Stimulated activated effector memory CD8-positive, alpha-beta T cell treated with anti-CD3 and anti-CD28 coated beads, Interleukin-12 subunit alpha, Interleukin-12 subunit beta, amount 100 ng/mL, for 72 hours (primary cell): ENCODE measurements around the gene TMEM132C.
A peak's percentile ranks its signal among the peaks of the same experiment; 100 is the strongest.

Source experiments
- ATAC-seq: fragments of 150-1000 bp; cut with Tn5 transposase; 2 replicates; pipeline ENCODE4 v1.10.0; 2021
- DNase-seq, 2 donors: peaks; one replicate each; pipeline ENCODE4 v3.0.0; 2021 to 2022; ENCODE audit warnings: low spot score in 2 of 2
- H3K27ac Mint-ChIP-seq: one replicate; pipeline ENCODE4 v1.8.0; 2022; ENCODE audit warnings: mild to moderate bottlenecking, mixed read lengths
- H3K36me3 Mint-ChIP-seq: one replicate; pipeline ENCODE4 v1.8.0; 2022; ENCODE audit warnings: mild to moderate bottlenecking, mixed read lengths
- H3K4me1 Mint-ChIP-seq: one replicate; pipeline ENCODE4 v1.8.0; 2022; ENCODE audit warnings: mixed read lengths
- H3K4me3 Mint-ChIP-seq: one replicate; pipeline ENCODE4 v1.8.0; 2022; ENCODE audit warnings: mild to moderate bottlenecking, mixed read lengths
- H3K9me3 Mint-ChIP-seq: one replicate; pipeline ENCODE4 v1.8.0; 2022; ENCODE audit warnings: mixed read lengths

The TMEM132C gene

GRCh38 chr12:128627659-128628058, 360.7 kb downstream of the TMEM132C start:
- ATAC-seq (no peak), DNase-seq (no peak)
- Mint-ChIP-seq H3K27ac (no peak overlapping the region), H3K9me3 (no peaks in the 10 kb centered on the region), H3K36me3 (no peaks in the 10 kb centered on the region), H3K4me3 (no peak overlapping the region), H3K4me1 (no peaks in the 10 kb centered on the region)

- H3K9me3 Mint-ChIP-seq, result no peaks in the 10 kb centered on the region
- no peaks in the 10 kb centered on the region for H3K4me1 Mint-ChIP-seq
- H3K27ac Mint-ChIP-seq, result no peak overlapping the region
- no peak overlapping the region for H3K4me3 Mint-ChIP-seq
- ATAC-seq (no peak), DNase-seq (no peak)
- H3K36me3 Mint-ChIP-seq, result no peaks in the 10 kb centered on the region
Measured at GRCh38 chr12:128629979-128630378, 363.0 kb downstream of the TMEM132C start.

DNA sequence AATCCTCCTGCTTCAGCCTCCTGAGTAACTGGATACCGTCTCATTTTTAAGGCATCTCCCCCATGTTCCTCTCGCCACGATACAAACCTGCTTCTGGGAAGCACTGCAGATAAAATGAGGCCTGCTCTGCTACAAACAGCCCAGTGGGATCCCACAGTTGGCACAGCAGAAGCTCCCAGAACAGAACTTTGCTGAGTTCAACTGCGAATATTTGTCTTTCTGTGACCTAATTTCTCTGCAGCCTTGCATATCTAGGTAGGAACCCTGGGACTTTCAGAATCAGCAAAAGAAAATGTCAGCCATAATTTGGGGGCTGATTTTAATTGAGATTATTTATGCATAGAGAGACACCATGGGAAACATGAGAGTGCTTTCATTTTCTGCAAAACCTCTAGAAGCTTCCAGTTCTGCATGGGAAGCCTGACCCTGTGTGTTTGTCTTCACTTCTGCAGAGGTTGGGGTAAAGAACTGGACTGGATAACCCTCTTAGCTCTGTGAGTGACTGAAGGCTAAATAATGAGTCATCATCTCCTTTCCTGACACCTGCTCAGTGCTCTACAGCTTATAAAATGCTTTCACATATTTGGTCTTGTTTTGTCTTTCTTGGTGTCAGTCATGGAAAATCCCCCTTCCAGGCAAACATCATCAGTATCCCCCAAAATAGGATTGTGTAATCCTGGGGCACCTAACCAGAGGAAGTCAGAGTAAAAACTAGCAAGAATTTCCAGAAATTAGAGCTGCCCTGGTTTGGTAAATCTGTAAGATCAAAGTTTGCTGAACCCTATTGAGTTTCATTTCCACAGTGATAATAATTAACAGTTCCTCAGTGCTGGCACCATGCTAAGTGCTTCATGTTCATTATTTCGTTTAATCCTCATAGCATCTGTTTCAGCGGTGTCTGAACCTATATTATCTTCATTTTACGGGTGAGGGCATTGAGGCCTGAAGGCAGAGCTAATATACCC, 371.0 kb downstream of the TMEM132C start:
- Mint-ChIP-seq H3K4me3 (no peak overlapping the region), H3K9me3 (peaks cover 2% of the 10 kb centered on the region), H3K36me3 (no peaks in the 10 kb centered on the region), H3K27ac (no peak overlapping the region), H3K4me1 (no peaks in the 10 kb centered on the region)
- DNase-seq, result no peak
- peak; percentile 88 for ATAC-seq

DNA sequence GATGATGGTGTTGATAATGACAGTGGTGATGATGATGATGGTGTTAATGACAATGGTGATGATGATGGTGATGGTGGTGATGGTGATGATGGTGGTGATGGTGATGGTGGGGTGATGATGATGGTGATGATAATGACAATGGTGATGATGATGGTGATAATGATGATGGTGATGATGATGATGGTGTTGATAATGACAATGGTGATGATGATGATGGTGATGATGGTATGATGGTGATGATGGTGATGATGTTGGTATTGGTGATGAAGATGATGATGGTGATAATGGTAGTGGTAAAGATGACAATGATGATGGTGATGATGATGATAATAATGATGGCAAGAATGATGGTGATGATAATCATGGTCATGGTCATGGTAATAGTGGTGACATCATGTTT, 372.1 kb downstream of the TMEM132C start:
- DNase-seq (no peak), ATAC-seq (no peak)
- no peak overlapping the region for H3K27ac Mint-ChIP-seq
- peaks cover 2% of the 10 kb centered on the region for H3K9me3 Mint-ChIP-seq
- H3K4me1 Mint-ChIP-seq, result no peaks in the 10 kb centered on the region
- H3K36me3 Mint-ChIP-seq, result no peaks in the 10 kb centered on the region
- H3K4me3 Mint-ChIP-seq, result no peak overlapping the region

DNA sequence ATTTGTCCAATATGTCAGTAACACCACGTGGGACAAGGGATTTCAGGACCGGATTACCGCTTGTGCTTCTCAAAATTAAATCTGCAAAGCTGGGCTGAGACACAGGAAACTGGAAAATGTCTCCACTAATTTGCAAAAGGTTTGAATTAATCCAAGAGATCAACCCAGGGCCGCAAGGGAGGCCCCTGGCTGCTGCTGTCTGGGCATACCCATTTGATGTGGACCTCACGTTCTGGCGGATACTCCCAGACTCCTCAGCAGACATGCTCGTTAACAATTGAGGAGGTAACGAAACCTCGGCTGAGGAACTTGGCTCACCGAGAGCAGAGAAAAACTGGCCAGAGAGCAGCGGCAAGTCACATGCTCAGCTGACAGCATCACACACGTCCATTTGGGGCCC, 376.2 kb downstream of the TMEM132C start:
- Mint-ChIP-seq H3K9me3 (peaks cover 3% of the 10 kb centered on the region), H3K36me3 (no peaks in the 10 kb centered on the region), H3K27ac (no peak overlapping the region), H3K4me3 (no peak overlapping the region), H3K4me1 (peaks cover 6% of the 10 kb centered on the region)
- DNase-seq (no peak), ATAC-seq (no peak)

GRCh38 chr12:128644664-128645296, 377.8 kb downstream of the TMEM132C start:
- Mint-ChIP-seq H3K27ac (peak overlapping the region; percentile 17), H3K4me3 (no peak overlapping the region), H3K4me1 (peaks cover 6% of the 10 kb centered on the region), H3K36me3 (no peaks in the 10 kb centered on the region), H3K9me3 (peaks cover 3% of the 10 kb centered on the region)
- DNase-seq, result peak; percentile 34 to 59
- no peak for ATAC-seq

DNA sequence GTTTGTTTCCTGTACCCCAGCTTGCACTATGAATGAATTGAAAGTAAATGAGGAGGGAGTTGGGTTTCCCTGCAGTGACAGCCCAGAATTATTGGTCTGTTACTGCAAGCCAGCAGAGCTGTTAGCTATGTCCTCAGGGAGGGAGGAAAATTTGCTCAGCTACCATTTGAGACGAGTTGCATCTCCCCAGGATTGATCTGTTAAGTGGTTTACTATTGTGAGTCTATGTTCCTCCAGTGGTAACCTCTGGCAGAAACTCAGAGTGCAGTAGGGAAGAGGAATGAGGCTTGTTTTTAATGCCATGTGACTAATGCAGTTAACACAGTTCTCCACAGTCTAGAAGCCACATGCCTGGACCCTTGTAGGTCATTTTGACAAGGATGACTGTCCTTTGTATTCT, 382.9 kb downstream of the TMEM132C start:
- DNase-seq (no peak), ATAC-seq (peak; percentile 32)
- Mint-ChIP-seq H3K9me3 (peaks cover 3% of the 10 kb centered on the region), H3K4me1 (peaks cover 2% of the 10 kb centered on the region), H3K36me3 (no peaks in the 10 kb centered on the region), H3K4me3 (no peak overlapping the region), H3K27ac (no peak overlapping the region)

DNA sequence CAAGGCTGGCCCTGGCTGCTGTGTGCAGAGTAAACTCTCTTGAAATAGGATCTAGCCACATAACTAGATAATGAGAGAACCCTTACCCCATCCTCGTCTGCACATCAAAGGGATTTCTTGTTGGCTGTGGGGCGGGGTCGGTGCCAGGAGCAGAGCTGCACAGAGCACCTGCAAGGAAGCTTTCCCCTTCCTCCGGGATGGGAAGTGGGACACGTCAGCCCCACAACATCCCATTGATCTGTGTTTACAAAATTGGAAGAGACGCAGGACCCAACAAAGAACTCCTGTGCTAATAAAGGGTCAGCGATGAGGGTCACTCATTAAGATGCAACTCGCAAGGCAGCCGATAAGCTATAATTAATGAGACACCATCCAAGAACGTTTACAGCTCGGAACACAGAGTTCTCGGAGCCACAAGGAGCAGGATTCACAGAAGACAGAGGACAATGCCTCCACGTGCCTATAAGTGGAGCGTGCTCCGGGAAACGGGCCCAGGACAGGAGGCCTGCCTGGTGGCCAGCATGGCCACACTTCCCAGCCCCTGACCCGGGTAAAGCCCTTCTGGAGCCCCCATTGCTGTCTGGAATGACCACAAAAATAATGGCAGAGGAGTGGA, 385.3 kb downstream of the TMEM132C start:
- DNase-seq (no peak), ATAC-seq (no peak)
- no peaks in the 10 kb centered on the region for H3K36me3 Mint-ChIP-seq
- no peak overlapping the region for H3K27ac Mint-ChIP-seq
- no peaks in the 10 kb centered on the region for H3K4me1 Mint-ChIP-seq
- H3K4me3 Mint-ChIP-seq, result no peak overlapping the region
- peaks cover 3% of the 10 kb centered on the region for H3K9me3 Mint-ChIP-seq

DNA sequence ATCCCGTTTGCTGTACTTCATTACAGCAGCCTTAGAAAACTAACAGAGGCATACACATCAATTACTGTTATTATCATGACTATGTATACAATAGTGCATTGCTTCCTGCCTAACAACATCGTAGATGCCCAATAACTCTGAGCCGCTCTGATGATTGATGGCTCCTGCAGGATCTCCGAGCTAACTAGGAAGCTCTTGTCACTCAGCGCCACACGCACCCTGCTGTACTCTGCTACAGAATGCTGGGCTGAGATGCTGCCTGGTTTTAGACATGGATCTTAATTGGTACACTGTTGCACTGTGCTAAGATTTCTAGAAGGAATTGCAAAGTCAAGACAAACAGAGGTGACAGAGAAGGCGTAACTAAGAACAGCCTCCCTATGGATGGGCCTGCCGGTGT, 387.5 kb downstream of the TMEM132C start:
- no peak overlapping the region for H3K4me3 Mint-ChIP-seq
- ATAC-seq, result no peak
- H3K27ac Mint-ChIP-seq, result no peak overlapping the region
- DNase-seq, result no peak
- H3K36me3 Mint-ChIP-seq, result no peaks in the 10 kb centered on the region
- H3K4me1 Mint-ChIP-seq, result no peaks in the 10 kb centered on the region
- H3K9me3 Mint-ChIP-seq, result no peaks in the 10 kb centered on the region

DNA sequence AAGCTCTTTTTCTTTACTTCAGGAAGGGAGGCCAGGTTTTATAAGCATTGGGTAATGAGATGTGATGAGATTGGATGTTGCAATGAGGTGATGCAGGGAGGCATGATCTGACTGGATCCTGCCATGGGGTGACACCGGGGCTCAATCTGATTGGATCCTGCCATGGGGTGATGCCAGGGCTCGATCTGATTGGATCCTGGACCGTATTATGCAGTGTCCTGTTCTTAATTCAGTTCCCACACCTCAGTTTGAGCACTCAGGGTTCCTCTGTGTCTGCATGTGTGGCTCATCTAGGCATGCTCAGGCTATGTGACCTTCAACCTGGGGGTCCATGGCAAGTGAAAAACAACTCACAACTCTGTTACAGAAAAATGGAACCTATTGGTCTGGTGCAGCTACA, 390.4 kb downstream of the TMEM132C start:
- Mint-ChIP-seq H3K36me3 (no peaks in the 10 kb centered on the region), H3K9me3 (no peaks in the 10 kb centered on the region), H3K27ac (no peak overlapping the region), H3K4me3 (no peak overlapping the region), H3K4me1 (no peaks in the 10 kb centered on the region)
- DNase-seq (no peak), ATAC-seq (no peak)

DNA sequence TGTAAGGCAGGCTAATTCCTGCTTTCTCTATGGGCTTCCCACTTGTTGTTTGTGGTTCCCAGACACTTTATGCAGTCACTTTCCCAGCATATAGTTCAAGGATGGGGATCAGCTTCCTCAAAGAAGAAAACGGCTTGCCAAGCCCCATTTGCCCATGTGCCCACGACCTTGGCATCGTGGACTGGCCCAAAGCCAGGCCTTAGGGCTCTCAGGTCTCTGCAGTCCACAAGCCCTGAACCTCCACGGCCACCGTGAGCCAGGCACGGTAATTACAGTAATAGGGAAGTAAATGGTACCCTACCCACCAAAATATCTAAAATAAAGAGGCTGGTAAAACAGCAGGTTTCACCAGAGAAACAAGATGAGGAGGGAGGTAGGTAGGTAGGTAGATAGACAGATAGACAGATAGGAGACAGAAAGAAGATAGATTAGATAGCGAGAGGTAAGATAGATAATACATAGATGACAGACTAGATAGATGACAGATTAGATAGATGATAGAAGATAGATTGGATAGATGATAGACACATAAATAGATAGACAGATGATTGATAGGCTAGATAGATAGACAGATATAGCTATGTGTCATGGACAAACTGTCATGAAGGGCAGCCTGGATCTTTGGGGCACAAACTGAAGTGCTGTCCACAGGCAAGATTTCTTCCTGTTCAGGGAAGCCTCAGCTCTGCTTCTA, 393.7 kb downstream of the TMEM132C start:
- no peak overlapping the region for H3K27ac Mint-ChIP-seq
- ATAC-seq (no peak), DNase-seq (no peak)
- H3K36me3 Mint-ChIP-seq, result no peaks in the 10 kb centered on the region
- no peaks in the 10 kb centered on the region for H3K4me1 Mint-ChIP-seq
- no peak overlapping the region for H3K4me3 Mint-ChIP-seq
- no peaks in the 10 kb centered on the region for H3K9me3 Mint-ChIP-seq

DNA sequence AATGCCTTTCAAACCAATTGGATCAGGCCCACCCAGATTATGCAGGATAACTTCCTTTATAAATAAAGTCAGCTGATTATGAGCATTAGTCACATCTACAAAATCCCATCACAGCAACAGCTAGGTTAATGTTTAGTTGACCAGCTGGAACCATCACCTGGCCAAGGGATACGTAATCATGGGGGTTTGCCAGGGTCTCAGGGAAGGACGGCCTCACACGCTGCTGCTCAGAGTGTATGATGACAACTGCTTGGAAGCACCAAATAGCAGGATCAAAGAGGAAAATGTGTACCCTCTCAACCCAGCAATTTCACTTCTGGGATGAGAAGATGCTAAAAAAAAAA, 394.2 kb downstream of the TMEM132C start:
- no peak overlapping the region for H3K4me3 Mint-ChIP-seq
- ATAC-seq (no peak), DNase-seq (no peak)
- no peaks in the 10 kb centered on the region for H3K4me1 Mint-ChIP-seq
- H3K9me3 Mint-ChIP-seq, result no peaks in the 10 kb centered on the region
- no peak overlapping the region for H3K27ac Mint-ChIP-seq
- H3K36me3 Mint-ChIP-seq, result no peaks in the 10 kb centered on the region

DNA sequence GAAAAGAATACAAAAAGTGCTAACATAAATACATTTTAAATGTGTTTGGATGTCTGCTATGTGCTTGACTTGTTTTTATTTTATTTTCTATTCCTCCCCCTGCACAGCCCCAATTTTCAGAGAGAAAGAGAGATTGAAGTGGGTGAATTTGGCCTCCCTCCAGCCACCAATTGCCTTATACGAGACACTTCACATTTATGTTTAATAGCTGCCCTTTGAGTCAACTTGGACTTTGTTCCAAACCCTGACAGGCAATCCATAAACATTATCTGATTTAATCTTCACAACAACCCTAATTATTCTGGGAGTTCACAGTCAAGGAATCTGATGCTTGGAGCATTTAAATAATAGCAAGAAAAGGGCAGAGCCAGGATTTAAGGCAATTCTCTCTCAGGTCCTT, 395.1 kb downstream of the TMEM132C start:
- Mint-ChIP-seq H3K4me3 (no peak overlapping the region), H3K4me1 (no peaks in the 10 kb centered on the region)
- no peak for DNase-seq

GRCh38 chr12:128664501-128664900, 397.5 kb downstream of the TMEM132C start:
- Mint-ChIP-seq H3K4me3 (no peak overlapping the region), H3K27ac (no peak overlapping the region), H3K36me3 (no peaks in the 10 kb centered on the region), H3K9me3 (no peaks in the 10 kb centered on the region), H3K4me1 (no peaks in the 10 kb centered on the region)
- DNase-seq, result no peak
- no peak for ATAC-seq

More for the DNA sequence above, 395.1 kb downstream of the TMEM132C start:
- no peaks in the 10 kb centered on the region for H3K36me3 Mint-ChIP-seq
- no peak for ATAC-seq
- no peaks in the 10 kb centered on the region for H3K9me3 Mint-ChIP-seq
- no peak overlapping the region for H3K27ac Mint-ChIP-seq

DNA sequence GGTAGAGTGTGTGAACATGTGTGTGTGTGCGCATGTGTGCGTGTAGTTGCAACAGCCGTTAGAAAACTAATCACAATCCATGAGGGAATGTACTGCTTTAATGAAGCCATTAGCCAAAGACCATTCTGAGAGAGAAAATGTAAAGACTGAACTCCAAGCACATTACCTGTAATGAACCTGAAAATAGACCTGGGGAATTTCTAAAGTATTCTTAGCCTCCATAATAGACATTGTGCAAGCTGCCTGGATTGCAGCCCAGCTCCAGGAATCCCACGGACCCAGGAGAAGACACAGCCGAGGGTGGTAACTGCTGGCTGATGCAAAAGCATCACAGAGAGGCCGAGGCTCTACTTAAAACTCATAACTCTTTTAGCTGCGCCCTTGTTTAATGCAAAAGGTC, 400.2 kb downstream of the TMEM132C start:
- Mint-ChIP-seq H3K4me1 (peaks cover 8% of the 10 kb centered on the region), H3K27ac (no peak overlapping the region), H3K4me3 (no peak overlapping the region), H3K9me3 (no peaks in the 10 kb centered on the region), H3K36me3 (no peaks in the 10 kb centered on the region)
- ATAC-seq (no peak), DNase-seq (no peak)
